GM18951 (cell line): Measurements from ENCODE around the gene ENG.
"Not testable (repeated sequence)": the region's sequence is repeated elsewhere in the genome, so short reads cannot be mapped to it uniquely, and the experiment has no call there.

Experiments
- POLR2A ChIP-seq: IDR thresholded peaks from 4 replicates; pipeline ENCODE4 v1.6.1; 2011; ENCODE audit warnings: mild to moderate bottlenecking; ENCODE audit not compliant: insufficient read length, insufficient read depth; ENCODE audit errors: extremely low read depth
- in situ Hi-C: fragments of 300-500 bp; cut with MboI; formaldehyde crosslinking; loops from one replicate; pipeline ENCODE4 v1.12.0; 2022; ENCODE audit warnings: low sequenced_read_pairs, mixed read lengths, inconsistent platforms; ENCODE audit not compliant: unreplicated experiment

ENG gene

DNA sequence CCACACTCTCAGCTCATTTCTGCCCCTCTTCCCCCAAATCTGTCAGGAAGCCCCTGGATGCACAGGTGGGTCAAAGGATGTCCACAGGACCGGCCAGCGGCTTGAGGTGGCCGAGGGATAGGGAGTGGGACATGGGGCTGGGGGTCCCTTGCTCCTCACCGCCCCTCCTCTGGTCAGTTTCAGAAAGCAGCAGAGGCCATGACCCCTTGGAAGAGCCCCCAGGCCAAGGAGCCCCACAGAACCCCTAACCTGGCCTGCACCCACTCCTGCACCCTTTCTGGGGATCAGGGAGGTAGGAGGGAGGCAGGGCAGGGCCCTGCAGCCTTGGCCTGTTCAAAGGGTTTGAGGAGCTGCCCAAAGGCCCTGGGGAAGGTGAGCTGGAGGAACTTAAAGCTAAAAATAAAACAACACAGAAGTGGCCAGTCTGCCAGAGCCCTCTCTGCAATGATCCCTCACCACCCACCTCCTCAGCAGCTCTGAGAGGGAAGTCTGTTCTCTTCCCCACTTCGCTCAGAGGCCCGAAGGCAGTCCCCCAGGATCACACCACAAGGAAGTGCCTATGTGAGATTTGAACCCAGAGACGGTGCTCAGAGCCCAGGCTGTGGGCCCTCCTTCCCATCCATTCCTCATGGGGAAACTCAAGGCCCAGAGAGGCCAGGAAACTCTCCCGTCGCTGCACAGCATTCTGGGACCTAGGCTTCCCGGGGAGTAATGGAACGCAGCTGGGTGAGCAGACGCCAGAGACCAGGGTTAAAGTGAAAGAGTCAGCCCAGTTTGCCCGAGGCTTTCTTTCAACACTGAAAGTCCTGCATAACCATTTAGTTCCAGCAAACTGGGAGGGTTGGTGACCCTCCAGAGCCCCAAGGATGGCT, 910 bp downstream of the ENG start:
- in situ Hi-C loops: no loop called here
- no peak for TF ChIP-seq POLR2A

DNA sequence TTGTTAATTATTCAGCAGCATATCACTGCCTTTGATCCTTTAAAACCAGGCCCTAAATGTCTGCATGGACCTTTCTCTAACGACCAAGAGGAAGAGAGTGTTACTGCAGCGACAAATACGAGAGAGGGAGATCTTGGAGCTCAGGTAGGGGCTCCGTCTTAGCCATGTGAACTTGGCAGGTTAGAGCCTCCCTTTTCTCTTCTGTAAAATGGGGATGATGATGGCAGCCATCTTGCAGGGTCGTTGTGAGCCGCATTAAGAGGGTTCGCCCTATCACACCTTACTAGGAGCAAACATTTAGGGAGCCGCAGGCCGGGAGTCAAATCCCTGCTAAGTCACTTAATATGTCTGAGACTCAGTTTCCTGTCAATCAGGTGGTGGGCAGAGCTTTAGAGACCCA, 1.6 kb downstream of the ENG start:
- no peak for TF ChIP-seq POLR2A
- in situ Hi-C loops: no loop called here

DNA sequence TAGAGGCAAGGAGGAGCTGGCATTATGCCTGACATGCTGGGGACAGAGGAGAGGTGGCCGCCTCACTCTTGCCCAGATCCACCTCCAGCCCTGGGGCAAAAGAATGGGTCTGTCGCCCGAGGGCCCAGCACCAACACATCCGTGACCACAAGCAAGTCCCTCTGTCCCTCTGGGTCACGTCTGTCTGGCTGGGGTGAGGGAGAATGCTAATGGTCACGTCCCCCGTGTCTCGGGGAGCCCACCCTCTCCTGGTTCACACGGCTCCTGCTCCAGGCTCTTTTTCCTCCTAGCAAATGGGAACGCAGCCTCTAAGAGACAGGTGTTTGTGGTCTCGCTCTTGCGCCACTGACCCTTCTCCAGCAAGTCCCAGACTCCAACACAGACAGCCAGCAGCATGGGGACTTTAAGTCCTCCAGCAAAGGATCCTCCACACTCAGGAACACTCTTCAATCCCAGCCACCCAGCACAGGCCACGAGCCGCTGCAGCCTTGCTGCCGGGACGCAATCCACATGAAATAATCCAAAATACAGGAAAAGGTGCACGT, 4.1 kb downstream of the ENG start:
- in situ Hi-C loops: no loop called here
- no peak for TF ChIP-seq POLR2A

GRCh38 chr9:127848756-127849504, 5.5 kb downstream of the ENG start:
- TF ChIP-seq POLR2A: no peak
- in situ Hi-C loops: no loop called here

- TF ChIP-seq POLR2A: no peak
- in situ Hi-C loops: no loop called here
Observed at GRCh38 chr9:127847833-127848755, 6.4 kb downstream of the ENG start.

DNA sequence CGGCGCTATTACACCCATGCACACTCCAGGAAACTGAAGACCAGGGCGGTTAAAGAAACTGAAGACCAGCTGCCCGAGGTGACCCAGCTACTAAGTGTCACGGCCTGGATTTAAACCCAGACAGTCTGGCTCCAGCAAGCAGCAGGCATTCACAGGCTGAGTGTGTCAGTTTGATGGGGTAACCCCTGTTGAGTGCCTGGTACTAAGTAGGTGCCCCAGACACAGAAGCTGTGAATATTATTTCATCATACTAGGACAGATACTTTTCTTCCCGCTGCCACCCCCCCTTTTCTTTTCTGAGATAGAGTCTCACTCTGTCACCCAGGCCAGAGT, 7.3 kb downstream of the ENG start:
- TF ChIP-seq POLR2A: no peak
- in situ Hi-C loops: no loop called here

- in situ Hi-C loops: no loop called here
- TF ChIP-seq POLR2A: no peak
Observed at GRCh38 chr9:127846443-127847177, 7.8 kb downstream of the ENG start.

DNA sequence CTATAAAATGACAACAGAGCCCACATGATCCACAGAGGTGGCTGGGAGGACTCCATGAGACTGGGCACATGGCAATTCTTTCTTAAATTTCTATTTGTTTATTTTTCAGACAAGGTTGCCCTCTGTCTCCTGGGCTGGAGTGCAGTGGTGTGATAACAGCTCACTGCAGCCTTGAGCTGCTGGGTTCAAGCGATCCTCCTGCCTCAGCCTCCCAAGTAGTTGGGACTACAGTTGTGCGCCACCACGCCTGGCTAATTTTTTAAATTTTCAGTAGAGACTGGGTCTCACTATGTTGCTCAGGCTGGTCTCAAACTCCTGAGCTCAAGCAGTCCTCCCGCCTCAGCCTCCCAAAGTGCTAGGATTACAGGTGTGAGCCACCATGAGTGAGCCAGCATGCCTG, 8.8 kb downstream of the ENG start:
- in situ Hi-C loops: not testable (repeated sequence)

GRCh38 chr9:127844821-127845359, 9.6 kb downstream of the ENG start:
- no peak for TF ChIP-seq POLR2A
- in situ Hi-C loops: no loop called here

DNA sequence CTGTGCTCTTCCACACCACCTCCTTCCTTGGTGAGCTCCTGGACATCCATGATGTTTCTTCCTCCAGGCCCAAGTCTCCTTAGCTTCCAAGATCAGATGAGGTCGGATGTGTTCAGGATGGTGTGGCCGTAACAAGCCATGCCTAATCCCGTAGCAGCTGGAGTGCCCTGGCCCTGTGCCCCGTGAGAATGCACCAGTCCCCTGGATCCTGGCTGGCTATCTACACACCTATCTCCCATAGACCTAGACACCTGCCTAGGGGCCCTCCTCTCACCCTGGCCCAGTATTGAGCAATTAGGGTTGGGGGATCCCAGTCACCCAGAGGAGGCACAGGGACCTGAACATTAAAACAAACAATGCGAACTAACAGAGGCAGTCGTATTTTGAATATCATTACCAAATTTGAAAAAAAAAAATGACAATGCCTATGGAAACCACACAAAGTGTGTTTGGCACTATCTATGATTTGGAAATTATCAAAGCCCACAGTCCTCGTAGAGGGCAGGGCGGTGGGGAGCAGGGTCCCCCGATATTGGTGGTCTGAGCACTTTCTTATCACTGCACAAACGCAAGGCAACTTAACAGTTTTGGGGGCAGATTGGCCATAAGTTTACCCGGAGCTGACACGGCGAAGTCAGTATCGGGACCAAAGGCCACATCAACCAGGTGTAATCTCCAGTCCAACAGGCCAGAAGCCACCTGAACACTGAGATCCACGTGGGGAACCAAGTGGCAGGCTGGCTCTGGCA, 13.2 kb downstream of the ENG start:
- TF ChIP-seq POLR2A: no peak
- in situ Hi-C loops: no loop called here

GRCh38 chr9:127838375-127839078, 15.9 kb downstream of the ENG start:
- no peak for TF ChIP-seq POLR2A
- in situ Hi-C loops: no loop called here

DNA sequence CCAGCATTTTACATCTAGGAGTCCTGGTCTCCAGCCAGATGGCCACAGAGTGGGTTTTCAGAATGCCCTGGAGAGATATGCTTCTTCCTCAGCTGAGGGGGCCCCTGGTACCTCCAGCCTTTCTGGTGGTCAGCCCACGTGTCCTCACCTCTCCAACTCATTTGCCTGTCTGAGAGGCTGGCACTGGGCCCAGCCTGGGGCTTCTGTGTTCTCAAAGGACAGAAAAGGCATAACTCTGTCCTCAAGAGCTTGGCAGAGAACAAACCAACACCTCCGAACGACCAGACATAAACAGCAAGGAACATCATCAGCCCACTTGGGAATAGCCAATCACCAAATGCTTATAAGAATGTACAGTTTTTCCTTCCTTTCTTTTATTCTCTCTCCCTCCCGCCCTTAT, 17.1 kb downstream of the ENG start:
- in situ Hi-C loops: no loop called here
- no peak for TF ChIP-seq POLR2A

- in situ Hi-C loops: not testable (repeated sequence)
Observed at GRCh38 chr9:127836561-127836960, 17.9 kb downstream of the ENG start.
